Neural progenitor cell (in vitro differentiated cells): Measurements from ENCODE around the gene EIPR1. TPM values are rescaled to one million over a fixed set of nuclear protein-coding genes. Genes with fewer than 3 reads are reported as not detected.

Experiments
- DNase-seq: peaks from one replicate; pipeline ENCODE4 v3.0.0-alpha.2; 2016; ENCODE audit warnings: low spot score
- H2AFZ ChIP-seq: fragments of 200-600 bp; sonication (generic); replicated peaks from 2 replicates; pipeline ENCODE4 v1.6.1; 2016; ENCODE audit warnings: antibody characterized with exemption
- H3F3A ChIP-seq: fragments of 200-600 bp; sonication (generic); 2 replicates; pipeline ENCODE4 v1.6.1; 2016; ENCODE audit warnings: antibody characterized with exemption, low read depth
- H3K27ac ChIP-seq: fragments of 200-600 bp; sonication (generic); 2 replicates; pipeline ENCODE4 v1.5.1; 2016; ENCODE audit warnings: mild to moderate bottlenecking
- H3K27me3 ChIP-seq: fragments of 200-600 bp; sonication (generic); 2 replicates; pipeline ENCODE4 v1.6.1; 2016; ENCODE audit warnings: mild to moderate bottlenecking, moderate library complexity
- H3K36me3 ChIP-seq: fragments of 200-600 bp; sonication (generic); 2 replicates; pipeline ENCODE4 v1.5.1; 2016
- H3K4me1 ChIP-seq: fragments of 200-600 bp; sonication (generic); 2 replicates; pipeline ENCODE4 v1.6.1; 2016; ENCODE audit warnings: mixed run types
- H3K4me2 ChIP-seq: fragments of 200-600 bp; sonication (generic); 2 replicates; pipeline ENCODE4 v1.6.1; 2016
- H3K4me3 ChIP-seq: fragments of 200-600 bp; sonication (generic); 2 replicates; pipeline ENCODE4 v1.5.1; 2016
- H3K79me2 ChIP-seq: fragments of 200-600 bp; sonication (generic); 2 replicates; pipeline ENCODE4 v1.6.1; 2016; ENCODE audit warnings: low read depth
- H3K9ac ChIP-seq: fragments of 200-600 bp; sonication (generic); 2 replicates; pipeline ENCODE4 v1.6.1; 2016
- H3K9me3 ChIP-seq: fragments of 200-600 bp; sonication (generic); 2 replicates; pipeline ENCODE4 v1.5.1; 2016; ENCODE audit warnings: low read depth
- H4K20me1 ChIP-seq: fragments of 200-600 bp; sonication (generic); 2 replicates; pipeline ENCODE4 v1.6.1; 2016; ENCODE audit warnings: low read depth
- H3K27ac Mint-ChIP-seq: 3 replicates; pipeline ENCODE4 v1.8.0; 2021; ENCODE audit warnings: mixed read lengths
- H3K27me3 Mint-ChIP-seq: 2 replicates; pipeline ENCODE4 v1.8.0; 2022; ENCODE audit warnings: low read depth, mild to moderate bottlenecking, inconsistent platforms, moderate library complexity, mixed read lengths; ENCODE audit not compliant: insufficient read depth
- H3K36me3 Mint-ChIP-seq: 3 replicates; pipeline ENCODE4 v1.8.0; 2021; ENCODE audit warnings: mixed read lengths
- H3K4me1 Mint-ChIP-seq: 3 replicates; pipeline ENCODE4 v1.8.0; 2021; ENCODE audit warnings: mixed read lengths
- H3K4me3 Mint-ChIP-seq: 3 replicates; pipeline ENCODE4 v1.8.0; 2021; ENCODE audit warnings: mild to moderate bottlenecking, moderate library complexity, mixed read lengths
- H3K9me3 Mint-ChIP-seq: 3 replicates; pipeline ENCODE4 v1.8.0; 2020; ENCODE audit warnings: mixed read lengths
- CTCF ChIP-seq: fragments of 200-600 bp; sonication (generic); IDR thresholded peaks from 2 replicates; pipeline ENCODE4 v1.5.1; 2017; ENCODE audit warnings: antibody characterized with exemption, mild to moderate bottlenecking
- EZH2 ChIP-seq: fragments of 200-600 bp; sonication (generic); IDR thresholded peaks from 2 replicates; pipeline ENCODE4 v1.6.1; 2017; ENCODE audit warnings: antibody characterized with exemption, mild to moderate bottlenecking, moderate library complexity
- EZH2phosphoT487 ChIP-seq: fragments of 200-600 bp; sonication (generic); IDR thresholded peaks from 2 replicates; pipeline ENCODE4 v1.6.1; 2017; ENCODE audit warnings: antibody characterized with exemption
- total RNA-seq: library from RNA; depleted of rRNA; stranded (reverse); fragments of >200 nt; gene quantifications from 2 replicates; pipeline ENCODE4 v1.2.3, GENCODE V29; 2015; ENCODE audit warnings: low replicate concordance

The EIPR1 gene
- total RNA-seq, 1 donor from 2014 or later: 57.1 TPM

GRCh38 chr2:3293221-3293620 is 84.4 kb downstream of the EIPR1 start:
- H3K36me3 Mint-ChIP-seq: peaks cover 4% of the 10 kb centered on the region
- no peak overlapping the region for H3K4me2 ChIP-seq
- no peak overlapping the region for H3K4me3 ChIP-seq
- no peak for DNase-seq
- peaks cover 68% of the 10 kb centered on the region for H4K20me1 ChIP-seq
- peaks cover 9% of the 10 kb centered on the region for H3F3A ChIP-seq
- no peak overlapping the region for H3K27ac ChIP-seq
- peaks cover 1% of the 10 kb centered on the region for H3K9me3 Mint-ChIP-seq
- H3K9ac ChIP-seq: no peak overlapping the region
- no peaks in the 10 kb centered on the region for H3K9me3 ChIP-seq
- no peak for TF ChIP-seq CTCF
- TF ChIP-seq EZH2phosphoT487: no peak
- TF ChIP-seq EZH2: no peak
- H3K4me1 ChIP-seq: peaks cover 18% of the 10 kb centered on the region
- H3K79me2 ChIP-seq: peaks cover 3% of the 10 kb centered on the region
- H3K27ac Mint-ChIP-seq: no peak overlapping the region
- no peak overlapping the region for H2AFZ ChIP-seq
- H3K4me1 Mint-ChIP-seq: peaks cover 38% of the 10 kb centered on the region
- H3K36me3 ChIP-seq: no peaks in the 10 kb centered on the region
- peaks cover 11% of the 10 kb centered on the region for H3K27me3 Mint-ChIP-seq
- no peak overlapping the region for H3K4me3 Mint-ChIP-seq
- no peaks in the 10 kb centered on the region for H3K27me3 ChIP-seq

- peaks cover 3% of the 10 kb centered on the region for H3K79me2 ChIP-seq
- no peak overlapping the region for H2AFZ ChIP-seq
- H3K4me3 Mint-ChIP-seq: no peak overlapping the region
- H3K27ac Mint-ChIP-seq: peak overlapping the region; percentile 65
- no peaks in the 10 kb centered on the region for H3K27me3 ChIP-seq
- no peak overlapping the region for H3K27ac ChIP-seq
- peaks cover 10% of the 10 kb centered on the region for H3K4me1 ChIP-seq
- H3K36me3 Mint-ChIP-seq: peaks cover 6% of the 10 kb centered on the region
- peaks cover 7% of the 10 kb centered on the region for H3F3A ChIP-seq
- no peaks in the 10 kb centered on the region for H3K36me3 ChIP-seq
- H4K20me1 ChIP-seq: peaks cover 60% of the 10 kb centered on the region
- H3K4me1 Mint-ChIP-seq: peaks cover 37% of the 10 kb centered on the region
- no peak overlapping the region for H3K4me2 ChIP-seq
- TF ChIP-seq EZH2phosphoT487: no peak
- TF ChIP-seq CTCF: no peak
- TF ChIP-seq EZH2: no peak
- H3K9ac ChIP-seq: no peak overlapping the region
- DNase-seq: no peak
- H3K9me3 Mint-ChIP-seq: peaks cover 6% of the 10 kb centered on the region
- no peaks in the 10 kb centered on the region for H3K9me3 ChIP-seq
- no peak overlapping the region for H3K4me3 ChIP-seq
- H3K27me3 Mint-ChIP-seq: peaks cover 8% of the 10 kb centered on the region
These were observed 85.2 kb downstream of the EIPR1 start for GRCh38 chr2:3292416-3292815.

- peaks cover 3% of the 10 kb centered on the region for H3K79me2 ChIP-seq
- H2AFZ ChIP-seq: no peak overlapping the region
- peaks cover 3% of the 10 kb centered on the region for H3K4me1 ChIP-seq
- H3K9ac ChIP-seq: no peak overlapping the region
- H3K36me3 ChIP-seq: no peaks in the 10 kb centered on the region
- Mint-ChIP-seq H3K4me1 (peaks cover 39% of the 10 kb centered on the region), H3K9me3 (peaks cover 11% of the 10 kb centered on the region), H3K4me3 (no peak overlapping the region), H3K27ac (no peak overlapping the region), H3K27me3 (peaks cover 12% of the 10 kb centered on the region), H3K36me3 (peaks cover 11% of the 10 kb centered on the region)
- no peak for DNase-seq
- no peaks in the 10 kb centered on the region for H3K9me3 ChIP-seq
- H3K4me3 ChIP-seq: no peak overlapping the region
- H4K20me1 ChIP-seq: peaks cover 56% of the 10 kb centered on the region
- H3K27me3 ChIP-seq: no peaks in the 10 kb centered on the region
- no peak for TF ChIP-seq EZH2
- TF ChIP-seq CTCF: no peak
- no peak for TF ChIP-seq EZH2phosphoT487
- no peak overlapping the region for H3K27ac ChIP-seq
- H3K4me2 ChIP-seq: no peak overlapping the region
- peaks cover 3% of the 10 kb centered on the region for H3F3A ChIP-seq
These were observed 85.9 kb downstream of the EIPR1 start for GRCh38 chr2:3291750-3292149.
